GDM1 (cell line): Measurements from ENCODE around the gene PDE7B.

ENCODE experiments used
- DNase-seq: peaks from one replicate; lab custom pipeline; 2025; lab: John Stamatoyannopoulos, UW

The PDE7B gene

DNA sequence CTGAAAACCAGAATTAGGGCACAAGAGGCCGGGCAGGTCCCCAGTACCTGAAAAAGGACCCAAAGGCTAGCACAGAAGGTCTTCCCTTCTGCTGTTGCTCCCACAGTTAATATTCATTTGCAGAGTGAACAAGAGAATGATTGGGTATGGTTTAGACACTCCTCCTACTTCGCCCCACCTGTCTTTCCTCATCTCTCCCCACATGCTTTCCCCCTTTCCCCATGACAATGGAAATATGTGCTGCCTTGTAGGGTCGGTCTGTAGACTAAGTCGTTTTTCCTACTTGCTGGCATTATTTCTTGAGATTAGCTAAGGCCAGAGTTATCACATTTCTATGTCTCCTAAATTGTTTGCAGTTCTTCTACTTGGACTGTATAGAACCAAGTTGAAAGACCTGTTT, 181.9 kb downstream of the PDE7B start:
- DNase-seq, result no peak

DNA sequence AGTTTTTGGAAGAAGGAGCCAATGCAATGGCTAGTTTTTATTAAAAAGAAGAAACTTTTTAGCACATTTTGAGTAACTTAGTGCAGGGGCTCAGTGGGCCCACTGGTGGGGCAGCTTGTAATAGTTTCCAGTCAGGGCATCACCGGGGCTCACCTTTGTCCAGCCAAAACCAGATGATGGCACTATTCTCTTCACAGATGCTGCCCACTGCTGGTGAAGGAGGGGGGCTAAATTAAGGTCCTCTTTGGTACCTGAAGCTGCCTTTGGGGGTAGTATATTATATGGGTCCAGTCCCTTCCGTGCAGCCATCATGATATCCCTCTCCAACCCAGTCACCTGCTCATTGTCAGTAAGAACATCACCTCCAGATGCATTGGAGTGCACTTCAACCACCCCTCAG, 182.9 kb downstream of the PDE7B start:
- no peak for DNase-seq

DNA sequence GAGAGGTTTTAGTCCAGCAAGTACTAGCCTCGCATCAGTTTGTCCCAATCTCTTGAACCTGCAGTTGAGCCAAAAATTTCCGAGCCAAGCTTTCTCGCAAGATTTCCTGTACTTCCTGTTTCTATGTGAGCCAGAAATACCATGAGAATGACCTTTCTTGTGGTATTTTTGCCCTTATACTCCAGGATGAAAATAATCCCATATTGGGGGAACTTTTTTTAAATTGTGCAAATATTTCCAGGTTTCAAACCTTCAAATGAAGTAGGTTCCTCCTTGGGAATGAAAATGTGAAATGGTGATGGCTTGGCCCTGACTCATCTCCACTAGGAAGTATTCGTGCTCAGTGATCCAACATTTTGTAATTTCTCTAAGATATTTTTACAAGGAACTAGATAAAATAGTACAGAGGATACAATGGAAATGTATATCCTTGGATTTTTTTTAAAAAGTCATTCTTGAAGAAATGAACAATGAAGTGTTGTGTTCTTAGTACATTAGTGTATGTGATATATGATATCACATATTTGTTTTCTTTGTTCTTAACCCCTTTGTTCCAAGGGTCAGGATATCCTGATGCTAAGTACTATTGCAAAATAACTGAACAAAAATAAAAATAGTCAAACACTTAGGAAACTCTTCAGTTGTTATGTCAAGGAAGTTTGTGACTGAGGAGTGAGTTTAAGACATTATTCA, 184.0 kb downstream of the PDE7B start:
- no peak for DNase-seq

DNA sequence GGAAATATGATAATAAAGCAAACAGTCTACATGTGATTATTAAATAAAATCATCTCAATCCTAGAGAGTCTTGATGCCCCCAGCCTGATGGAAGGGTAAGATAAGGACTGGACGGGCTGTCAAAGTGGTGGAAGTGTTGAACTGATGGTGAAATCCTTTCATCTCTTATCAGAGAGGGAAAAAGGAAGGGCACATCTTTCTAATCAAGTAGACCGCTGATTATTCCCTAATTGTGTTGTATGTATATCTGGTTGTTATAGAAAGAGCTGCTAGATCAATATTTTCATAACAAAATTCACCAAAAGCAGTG, 184.5 kb downstream of the PDE7B start:
- DNase-seq, result no peak

DNA sequence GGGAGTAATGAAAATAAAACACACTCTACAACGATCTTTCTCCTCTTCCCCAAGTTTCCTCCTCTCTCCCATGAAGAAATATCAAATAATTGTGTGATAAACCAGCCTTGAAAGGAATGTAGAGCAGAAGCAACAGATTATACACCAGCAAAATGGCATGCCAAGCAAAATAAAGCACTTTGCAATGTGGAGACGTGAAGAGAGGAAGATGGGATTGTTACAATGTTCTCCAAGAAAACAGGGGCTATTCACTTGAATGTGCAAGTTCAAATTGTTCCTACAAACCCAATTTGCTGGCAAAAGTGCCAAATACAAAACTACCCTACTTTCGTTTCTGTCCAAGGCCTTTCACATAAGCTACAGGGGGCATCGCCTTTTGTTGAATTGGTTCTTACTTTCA, 185.1 kb downstream of the PDE7B start:
- DNase-seq, result no peak

DNA sequence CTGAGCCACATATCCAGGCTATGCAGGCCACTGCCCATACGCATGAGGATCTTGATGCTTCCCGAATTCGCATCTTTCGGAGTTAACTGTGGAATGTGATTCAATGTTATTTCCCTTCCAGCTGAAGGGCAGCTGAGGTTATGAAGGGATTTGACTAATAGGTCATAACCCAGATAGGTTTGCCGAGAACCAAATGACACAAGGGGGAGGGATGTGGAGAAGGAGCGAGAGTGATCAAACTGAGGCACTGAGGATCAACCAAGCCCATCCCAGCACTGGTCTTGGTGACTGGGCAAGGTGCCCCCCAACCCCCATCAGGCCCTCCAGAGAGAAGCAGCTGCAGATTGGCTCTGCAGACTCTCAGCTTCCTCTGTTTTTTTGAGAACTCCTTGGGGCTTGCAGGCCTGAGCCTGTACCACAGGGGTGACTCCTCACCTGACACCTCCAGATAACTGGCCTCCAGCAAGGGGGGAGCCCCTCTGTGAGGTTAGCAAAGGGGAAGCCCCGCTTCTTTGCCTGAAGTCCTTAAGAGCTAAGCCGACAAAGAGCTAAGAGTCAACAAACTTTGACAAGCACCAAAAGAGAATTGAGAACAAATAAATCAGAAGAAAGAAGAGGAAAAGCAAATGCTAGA, 185.9 kb downstream of the PDE7B start:
- no peak for DNase-seq

DNA sequence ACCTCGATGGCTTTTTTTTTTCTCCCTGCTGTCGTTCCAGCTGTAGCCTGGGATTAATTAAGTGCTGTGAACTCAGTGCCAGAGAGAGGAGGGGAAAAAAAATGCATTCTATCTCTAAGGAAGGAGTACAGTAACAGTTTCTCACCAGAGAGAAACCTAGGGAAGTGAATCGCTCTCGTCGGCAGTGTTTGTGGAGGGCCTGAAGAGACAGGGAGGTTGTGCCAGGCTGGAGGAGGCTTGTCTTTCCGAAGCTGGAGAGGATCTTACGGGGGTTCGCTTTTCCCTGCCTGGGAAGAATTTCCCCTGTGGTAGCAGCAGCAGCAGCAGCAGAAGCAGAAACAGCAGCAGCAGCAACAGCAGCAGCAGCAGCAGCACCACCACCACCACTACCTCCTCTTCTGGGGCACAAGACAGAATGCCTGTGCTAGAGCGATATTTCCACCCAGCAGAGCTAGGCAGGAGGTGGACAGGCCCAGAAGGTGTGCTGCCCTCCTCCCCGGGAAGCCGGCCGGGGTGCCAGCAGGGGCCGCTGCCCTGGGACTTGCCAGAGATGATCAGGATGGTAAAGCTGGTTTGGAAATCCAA, 186.5 kb downstream of the PDE7B start:
- DNase-seq, result no peak

DNA sequence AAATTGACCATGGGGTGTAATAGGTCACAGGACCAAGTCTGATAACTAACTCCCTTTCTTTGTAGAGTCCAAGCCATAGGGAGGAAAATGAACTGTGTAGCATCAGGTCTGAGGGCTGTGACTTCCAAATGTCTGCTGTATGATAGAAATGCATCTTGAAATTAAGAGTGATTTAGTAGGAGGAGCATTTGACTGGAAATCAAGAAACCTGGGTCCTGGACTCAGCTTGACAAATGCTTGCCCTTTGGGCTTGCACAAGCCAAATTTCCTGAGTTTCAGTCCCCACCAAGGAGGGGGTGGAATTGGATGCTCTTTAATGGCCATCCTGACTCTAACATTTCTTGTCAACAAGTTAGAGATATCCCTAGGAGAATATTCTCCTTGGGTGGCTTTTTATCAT, 187.0 kb downstream of the PDE7B start:
- no peak for DNase-seq

DNA sequence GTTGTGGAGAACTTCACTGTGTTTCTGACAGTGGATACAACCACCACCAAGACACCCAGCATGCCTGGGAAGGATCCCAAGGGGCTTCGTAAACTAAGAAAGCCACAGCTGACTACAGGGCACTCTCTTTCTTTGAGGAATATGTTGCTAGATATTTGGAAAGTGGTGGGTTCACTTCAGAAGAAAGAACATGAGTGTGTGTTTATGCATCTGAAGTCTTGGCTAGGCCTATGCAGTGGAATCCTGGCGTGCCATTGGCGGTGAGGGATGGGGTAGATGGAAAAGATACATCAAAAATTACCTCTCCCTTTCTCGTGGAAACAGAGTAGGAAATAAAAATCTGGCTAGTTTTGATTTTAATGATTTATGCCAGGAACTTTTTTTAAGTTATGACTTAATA, 187.7 kb downstream of the PDE7B start:
- DNase-seq, result no peak

DNA sequence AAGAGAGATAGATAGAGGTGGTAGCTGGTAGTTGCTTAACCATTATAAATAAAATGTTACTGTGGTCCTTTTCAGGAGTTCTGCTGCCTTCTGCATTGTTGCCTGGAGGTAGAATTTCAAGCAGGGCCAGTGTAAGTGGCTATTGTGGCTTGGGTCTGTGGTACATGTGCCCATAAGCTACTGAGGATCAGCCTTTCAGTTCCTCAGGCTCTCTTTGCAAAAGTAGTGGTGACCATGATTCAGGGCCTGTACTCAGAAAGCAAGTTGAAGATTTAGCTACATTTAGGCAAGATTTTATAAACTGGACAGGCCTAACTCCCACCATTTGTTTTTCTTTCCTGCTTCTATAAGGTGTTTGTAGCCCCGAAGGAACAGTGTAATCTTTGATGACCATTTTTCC, 199.0 kb downstream of the PDE7B start:
- DNase-seq, result no peak

DNA sequence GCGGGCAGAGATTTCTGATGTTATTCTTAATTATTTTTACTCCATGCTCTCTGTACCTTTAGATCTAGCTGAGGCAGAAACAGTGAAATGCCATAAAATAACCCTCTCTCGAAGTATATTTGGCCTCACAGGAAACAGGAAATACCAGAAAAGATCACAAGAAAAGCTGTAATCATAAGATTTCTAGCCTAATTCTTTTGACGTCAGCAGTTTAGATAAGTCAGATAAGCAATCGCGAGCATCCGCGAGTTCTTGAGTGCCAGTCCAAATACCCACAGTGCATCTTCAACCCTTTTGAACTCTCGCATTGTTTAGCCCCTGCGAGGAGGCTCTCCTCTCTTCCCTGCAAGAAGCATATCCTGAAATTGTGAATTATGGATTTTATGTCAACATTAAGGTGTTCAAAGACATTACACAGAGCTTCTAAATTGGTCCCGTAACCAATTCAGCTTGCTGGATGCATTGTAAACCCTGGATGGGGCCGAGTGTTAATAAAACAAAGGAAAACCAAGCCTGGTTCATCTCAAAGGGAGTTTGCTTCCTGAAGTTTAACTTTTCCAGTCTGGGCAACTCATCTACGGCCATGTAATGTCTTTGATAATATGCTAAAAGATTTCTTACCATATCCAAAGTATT, 199.8 kb downstream of the PDE7B start:
- no peak for DNase-seq

DNA sequence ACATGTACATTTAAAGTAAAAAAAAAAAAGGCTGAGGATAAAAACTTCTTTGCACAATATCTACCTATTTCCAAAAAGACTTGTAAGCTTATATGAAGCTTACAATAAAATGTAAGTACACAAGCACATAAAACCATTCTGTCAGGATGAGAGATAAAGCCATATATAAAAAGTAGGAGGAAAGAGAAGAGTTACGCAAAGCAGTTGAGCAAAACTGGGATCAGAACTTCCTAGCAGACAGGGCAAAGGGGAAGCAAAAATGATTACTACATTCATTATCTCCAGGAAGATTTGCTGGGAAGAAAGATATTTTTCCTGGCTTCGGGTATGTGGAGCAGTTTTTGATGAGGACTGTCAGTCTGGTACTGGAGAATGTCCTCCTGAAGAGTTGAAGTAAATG, 200.5 kb downstream of the PDE7B start:
- DNase-seq, result no peak

DNA sequence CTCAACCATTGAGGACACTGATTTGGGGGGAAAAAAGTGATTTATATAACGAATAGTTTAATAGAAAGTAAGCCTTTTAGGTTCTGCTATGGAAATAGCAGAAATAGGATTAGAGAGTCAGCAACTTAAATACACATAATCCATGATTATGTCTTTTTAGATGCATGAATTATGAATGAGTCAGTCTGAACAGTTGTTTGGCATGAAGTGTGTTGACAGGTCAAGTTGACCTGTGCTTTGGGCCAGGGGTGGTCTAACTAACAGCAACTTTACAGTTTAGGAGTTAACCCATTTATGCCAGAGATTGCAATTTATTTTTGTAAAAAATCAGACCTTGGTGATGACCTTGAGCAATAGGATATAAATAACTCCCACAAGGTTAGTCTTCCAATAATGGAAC, 207.4 kb downstream of the PDE7B start:
- DNase-seq, result no peak

DNA sequence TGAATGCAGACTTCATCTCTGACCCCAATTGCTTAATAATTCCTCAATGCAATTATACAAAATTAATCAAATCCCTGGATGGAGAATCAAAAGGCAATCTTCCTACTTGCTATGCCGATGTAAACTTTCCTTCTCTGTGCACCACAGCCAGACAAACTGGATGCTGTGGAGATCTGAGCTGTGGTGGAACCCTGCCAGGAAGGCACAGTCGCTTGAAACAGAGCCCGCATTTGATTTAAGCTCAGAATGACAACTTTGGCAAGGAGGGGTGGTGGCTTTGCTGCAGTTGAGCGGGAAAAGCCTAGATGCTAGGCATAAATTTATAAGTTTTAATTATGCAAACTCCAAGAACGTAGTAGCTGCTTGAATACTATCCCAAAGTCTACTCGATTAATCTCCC, 207.8 kb downstream of the PDE7B start:
- no peak for DNase-seq

DNA sequence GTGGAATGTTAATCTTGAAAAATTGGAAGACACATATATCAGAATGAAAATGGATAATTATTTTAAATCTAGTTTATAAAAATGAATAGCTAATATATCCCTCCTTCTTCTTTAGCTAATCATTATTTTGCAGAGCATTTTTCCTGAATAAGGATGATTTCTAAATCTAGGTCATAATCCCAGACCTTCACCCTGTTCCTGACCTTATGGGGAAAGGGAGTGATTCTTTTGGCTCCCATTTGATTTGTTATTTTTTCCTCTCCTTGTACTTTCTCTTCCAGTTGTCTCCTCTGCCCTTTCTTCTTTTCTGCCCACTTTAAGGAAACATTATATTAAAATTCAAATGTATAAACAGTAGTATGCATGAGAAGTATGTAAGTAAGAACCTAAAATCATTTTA, 208.6 kb downstream of the PDE7B start:
- DNase-seq, result no peak

DNA sequence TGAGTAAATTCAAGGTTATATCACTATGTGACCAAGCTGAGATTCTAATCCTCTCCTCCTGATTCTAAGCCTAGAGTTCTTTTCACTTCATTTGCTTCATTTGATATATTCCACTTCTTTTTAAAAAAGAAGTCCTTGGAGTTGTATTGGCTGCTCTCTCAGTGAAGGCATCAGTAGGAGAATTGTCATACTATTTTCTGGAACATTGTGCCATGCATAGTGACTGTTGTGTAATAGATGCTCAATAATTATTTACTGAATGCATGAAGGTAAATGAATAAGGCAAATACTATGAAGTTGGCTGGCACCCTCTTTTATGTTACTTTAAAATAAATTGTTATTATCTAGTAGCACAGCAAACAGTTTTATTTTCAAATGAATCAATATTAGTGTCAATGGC, 209.3 kb downstream of the PDE7B start:
- DNase-seq, result no peak

DNA sequence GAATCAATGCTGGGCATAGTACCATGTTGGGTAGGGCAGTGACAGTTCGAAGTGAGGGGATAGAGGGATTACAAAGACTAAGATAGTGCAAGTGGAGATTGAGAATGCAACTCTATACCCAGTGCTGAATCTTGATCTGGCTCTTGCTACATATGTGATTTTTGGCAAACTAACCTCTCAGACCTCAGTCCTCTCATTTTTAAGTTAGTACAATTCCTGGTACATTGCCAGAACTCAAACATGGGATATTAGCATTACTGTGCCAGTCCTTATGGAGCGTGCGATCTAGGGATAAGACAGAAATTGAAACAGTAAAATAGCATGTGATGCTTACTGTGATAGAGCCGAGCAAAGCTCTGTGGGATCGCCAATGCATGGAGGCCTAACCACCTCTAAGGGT, 210.2 kb downstream of the PDE7B start:
- DNase-seq, result no peak

DNA sequence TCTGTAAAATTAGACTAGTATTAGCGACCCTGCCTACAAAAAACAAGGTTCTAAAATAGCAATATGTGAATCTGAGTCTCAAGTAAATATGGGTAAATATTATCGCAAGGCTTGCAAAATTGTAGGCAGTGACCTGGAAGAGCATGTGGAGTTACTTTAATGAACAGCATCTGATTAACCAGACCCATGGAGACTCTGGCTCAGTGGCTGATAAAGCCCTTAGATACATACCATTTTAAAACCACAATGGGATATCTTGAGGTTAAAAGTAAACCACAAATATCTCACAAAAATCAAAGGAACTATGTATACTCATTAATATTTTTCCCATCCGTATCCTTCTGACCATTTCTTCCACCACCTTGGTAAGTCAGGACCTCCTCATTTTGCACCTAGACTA, 211.6 kb downstream of the PDE7B start:
- no peak for DNase-seq

DNA sequence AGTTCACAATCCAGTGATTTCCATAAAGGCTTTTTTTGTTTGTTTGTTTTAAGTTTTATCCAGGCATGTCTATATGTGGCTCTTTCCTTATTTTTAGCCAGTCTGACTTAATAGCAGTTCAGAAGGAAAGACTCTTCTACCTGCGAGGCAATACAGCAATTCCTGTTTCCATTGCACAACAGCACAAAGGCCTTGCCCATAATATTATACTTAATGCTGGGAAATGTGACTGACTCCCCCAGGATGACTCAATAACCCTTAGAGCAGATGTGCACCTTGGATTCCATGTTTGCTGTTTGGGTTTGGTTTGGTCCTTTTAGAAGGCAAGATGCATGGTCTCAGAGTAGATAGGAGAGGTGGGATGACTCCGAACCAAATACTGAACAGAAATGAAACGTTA, 214.5 kb downstream of the PDE7B start:
- no peak for DNase-seq

DNA sequence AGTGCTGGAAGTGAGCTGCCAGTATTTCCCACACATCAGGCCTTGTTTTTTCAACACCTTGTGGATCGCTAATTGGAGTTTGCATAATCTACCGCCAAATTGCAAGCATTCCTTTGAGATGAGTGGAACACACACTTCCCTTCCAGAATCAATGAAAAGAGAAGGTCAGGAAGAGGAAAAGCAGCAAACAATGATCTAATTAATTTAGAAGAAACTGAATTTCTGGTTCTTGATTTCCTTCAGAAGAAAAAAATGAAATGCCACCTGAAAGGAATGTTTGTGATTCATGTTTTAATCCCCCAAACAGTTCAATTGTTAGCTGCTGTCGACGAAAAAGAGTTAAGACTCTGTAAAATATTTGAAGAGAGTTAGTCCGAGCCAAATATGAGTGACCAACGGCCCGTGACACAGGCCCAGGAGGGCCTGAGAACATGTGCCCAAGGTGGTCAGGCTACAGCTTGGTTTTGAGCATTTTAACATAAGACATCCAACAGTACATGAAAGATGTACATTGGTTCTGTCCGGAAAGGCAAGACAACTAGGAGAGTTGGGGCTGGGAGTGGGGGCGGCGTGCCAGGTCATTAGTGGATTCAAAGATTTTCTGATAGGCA, 216.3 kb downstream of the PDE7B start:
- DNase-seq, result no peak

DNA sequence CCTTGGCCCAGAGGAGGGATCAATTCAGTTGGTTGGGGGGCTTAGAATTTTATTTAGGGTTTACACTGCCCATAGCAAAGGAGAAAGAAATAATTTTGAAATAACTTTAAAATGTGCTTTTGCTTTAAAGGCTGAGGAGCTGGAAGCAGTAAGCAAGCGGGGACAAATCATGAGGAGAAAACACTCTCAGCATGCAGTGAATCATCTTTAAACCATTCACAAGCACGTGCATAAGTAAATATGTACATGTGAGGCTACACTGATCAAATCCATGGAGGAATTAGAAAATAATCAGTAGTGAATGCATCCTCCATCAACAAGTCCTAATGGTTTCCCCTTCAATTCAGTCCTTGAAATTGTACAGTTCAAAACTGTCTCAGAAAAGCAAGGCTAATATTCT, 217.6 kb downstream of the PDE7B start:
- DNase-seq, result no peak

DNA sequence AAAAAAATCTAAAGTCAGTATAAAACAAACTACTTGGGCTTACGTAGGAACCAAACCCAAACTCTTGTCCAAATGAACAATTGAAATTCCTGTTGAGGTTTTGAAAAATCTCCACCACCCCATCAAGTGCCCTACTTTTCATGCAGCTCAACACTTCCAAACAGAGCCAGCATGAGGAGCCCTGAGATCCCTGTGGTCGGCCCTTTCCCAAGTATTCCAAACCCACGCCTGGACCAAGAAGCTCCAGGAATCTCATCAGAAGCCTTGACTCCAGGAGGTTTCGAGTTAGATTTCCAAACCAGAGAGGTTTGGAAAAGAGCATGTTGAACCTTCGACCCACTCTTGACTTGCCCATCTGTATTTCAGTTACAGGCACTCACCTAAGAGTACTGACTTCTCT, 219.3 kb downstream of the PDE7B start:
- DNase-seq, result no peak

DNA sequence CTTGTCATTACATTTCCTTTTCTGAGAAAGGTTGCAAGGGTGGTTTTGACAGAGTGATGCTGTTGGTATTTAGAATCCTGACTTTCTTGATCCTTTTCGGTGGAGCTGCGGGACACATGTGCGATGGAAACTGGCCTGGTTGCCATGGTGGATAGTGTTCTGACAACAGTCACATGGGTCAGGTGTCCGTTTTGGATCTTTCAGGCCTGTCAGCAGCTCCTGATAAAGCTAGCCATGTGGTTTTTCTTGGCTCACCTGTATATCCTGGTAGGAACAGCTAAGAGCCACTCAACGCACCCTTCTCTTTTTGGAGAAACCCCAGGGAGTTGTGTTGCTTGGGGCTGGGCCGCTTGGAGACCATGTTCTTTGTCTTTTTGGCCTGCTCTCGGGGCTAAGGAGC, 221.2 kb downstream of the PDE7B start:
- DNase-seq, result no peak
